Naive thymus-derived CD4-positive, alpha-beta T cell (primary cell): Measurements from ENCODE around the gene BARX2. TPM values are rescaled to one million over a fixed set of nuclear protein-coding genes. Genes with fewer than 3 reads are reported as not detected.
A peak's percentile ranks its signal among the peaks of the same experiment; 100 is the strongest.

Source experiments
- ATAC-seq: fragments of 150-1000 bp; cut with Tn5 transposase; 2 replicates; pipeline ENCODE4 v1.10.0; 2021; ENCODE audit warnings: mild to moderate bottlenecking, moderate library complexity
- CTCF ChIA-PET: fragments of 350-600 bp; sonication (Branson Sonifier 250); formaldehyde crosslinking; loops from one replicate; lab custom pipeline; 2021; ENCODE audit warnings: antibody characterized with exemption; lab: Charles Lee
- POLR2A ChIA-PET: fragments of 350-600 bp; sonication (Branson Sonifier 250); formaldehyde crosslinking; loops from one replicate; lab custom pipeline; 2021; ENCODE audit warnings: antibody characterized with exemption, inconsistent platforms; lab: Charles Lee
- DNase-seq, 9 donors: peaks; one replicate each; pipeline versions ENCODE4 v3.0.0 to v3.0.0-alpha.2; 2020 to 2022; ENCODE audit warnings: mixed read lengths in 1 of 9
- H3K27ac ChIP-seq: one replicate; pipeline ENCODE4 v1.7.0; 2013; ENCODE audit warnings: mild to moderate bottlenecking, low read depth, low read length, moderate library complexity
- H3K27me3 ChIP-seq, 2 donors: one replicate each; pipeline ENCODE4 v1.7.0; 2013; ENCODE audit warnings: low read length in 2 of 2, mild to moderate bottlenecking in 2 of 2, moderate library complexity in 2 of 2; ENCODE audit not compliant: control insufficient read depth in 2 of 2, insufficient read depth in 2 of 2
- H3K36me3 ChIP-seq, 3 experiments: 1 replicate in 2 of 3; 2 replicates in 1 of 3; pipeline ENCODE4 v1.7.0; 2013; ENCODE audit warnings: low read length in 3 of 3, mild to moderate bottlenecking in 3 of 3, moderate library complexity in 1 of 3; ENCODE audit not compliant: insufficient read depth in 3 of 3, control insufficient read depth in 2 of 3
- H3K4me1 ChIP-seq, 2 donors: one replicate each; pipeline ENCODE4 v1.7.0; 2013; ENCODE audit warnings: low read length in 2 of 2, mild to moderate bottlenecking in 2 of 2, moderate library complexity in 1 of 2; ENCODE audit not compliant: control insufficient read depth in 2 of 2, insufficient read depth in 2 of 2
- H3K4me3 ChIP-seq: 2 replicates; pipeline ENCODE4 v1.7.0; 2013; ENCODE audit warnings: mild to moderate bottlenecking, low read length
- H3K9me3 ChIP-seq, 3 experiments: 1 replicate in 2 of 3; 2 replicates in 1 of 3; pipeline ENCODE4 v1.7.0; 2013; ENCODE audit warnings: low read length in 3 of 3; ENCODE audit not compliant: control insufficient read depth in 2 of 3
- H3K27ac Mint-ChIP-seq, 9 donors: one replicate each; pipeline ENCODE4 v1.8.0; 2020 to 2022; ENCODE audit warnings: mixed read lengths in 9 of 9, mild to moderate bottlenecking in 8 of 9, moderate library complexity in 5 of 9, inconsistent platforms in 2 of 9
- H3K27me3 Mint-ChIP-seq, 5 donors: one replicate each; pipeline ENCODE4 v1.8.0; 2021 to 2022; ENCODE audit warnings: mixed read lengths in 5 of 5, mild to moderate bottlenecking in 1 of 5
- H3K36me3 Mint-ChIP-seq, 5 donors: one replicate each; pipeline ENCODE4 v1.8.0; 2020 to 2022; ENCODE audit warnings: mixed read lengths in 5 of 5, mild to moderate bottlenecking in 3 of 5, inconsistent platforms in 1 of 5
- H3K4me1 Mint-ChIP-seq, 7 donors: one replicate each; pipeline ENCODE4 v1.8.0; 2020 to 2022; ENCODE audit warnings: mixed read lengths in 7 of 7, mild to moderate bottlenecking in 3 of 7, inconsistent platforms in 1 of 7
- H3K4me3 Mint-ChIP-seq, 10 donors: one replicate each; pipeline ENCODE4 v1.8.0; 2020 to 2022; ENCODE audit warnings: mild to moderate bottlenecking in 10 of 10, mixed read lengths in 10 of 10, moderate library complexity in 6 of 10, inconsistent platforms in 2 of 10
- H3K9me3 Mint-ChIP-seq, 11 donors: one replicate each; pipeline ENCODE4 v1.8.0; 2020 to 2022; ENCODE audit warnings: mixed read lengths in 11 of 11, mild to moderate bottlenecking in 4 of 11, inconsistent platforms in 1 of 11, moderate library complexity in 1 of 11
- intact Hi-C, 2 donors: fragments of 100-400 bp; cut with micrococcal nuclease; formaldehyde crosslinking; loops; one replicate each; pipeline ENCODE4 v1.15.1; 2023
- polyA plus RNA-seq, 2 donors: library from polyadenylated mRNA; unstranded; fragments of 300-500 nt; fragmentation: Illumina TruSeq; gene quantifications; one replicate each; pipeline ENCODE4 v1.2.3, GENCODE V29; 2021
- total RNA-seq, 6 experiments: library from RNA in 5 of 6; stranded (reverse) in 5 of 6; gene quantifications; 1 replicate in 5 of 6; 2 replicates in 1 of 6; pipeline ENCODE4 v1.2.3 and lab custom pipeline; 2021 to 2026

The BARX2 gene
- total and polyA plus RNA-seq, 7 experiments from 2014 or later, result 0.44 TPM; not detected in 6

- Histone ChIP-seq H3K27me3 (no peaks in the 10 kb centered on the region), H3K36me3 (no peaks in the 10 kb centered on the region), H3K4me3 (no peak overlapping the region), H3K4me1 (no peaks in the 10 kb centered on the region), H3K27ac (no peak overlapping the region), H3K9me3 (no peaks in the 10 kb centered on the region)
- peaks cover 0 to 2% (median 0%) of the 10 kb centered on the region in 11 donors for H3K9me3 Mint-ChIP-seq
- POLR2A ChIA-PET, result no interaction called here
- H3K36me3 Mint-ChIP-seq, result no peaks in the 10 kb centered on the region
- peaks cover 0 to 31% (median 11%) of the 10 kb centered on the region in 5 donors for H3K27me3 Mint-ChIP-seq
- H3K4me3 Mint-ChIP-seq, result no peak overlapping the region
- ATAC-seq, result no peak
- H3K27ac Mint-ChIP-seq, result no peak overlapping the region
- no peaks in the 10 kb centered on the region for H3K4me1 Mint-ChIP-seq
- peak in 1 of 9 donors; percentile 34 for DNase-seq
- intact Hi-C loops, result no loop called here
- CTCF ChIA-PET, result no interaction called here
These were observed 33.3 kb downstream of the BARX2 start for GRCh38 chr11:129408865-129409444.

DNA sequence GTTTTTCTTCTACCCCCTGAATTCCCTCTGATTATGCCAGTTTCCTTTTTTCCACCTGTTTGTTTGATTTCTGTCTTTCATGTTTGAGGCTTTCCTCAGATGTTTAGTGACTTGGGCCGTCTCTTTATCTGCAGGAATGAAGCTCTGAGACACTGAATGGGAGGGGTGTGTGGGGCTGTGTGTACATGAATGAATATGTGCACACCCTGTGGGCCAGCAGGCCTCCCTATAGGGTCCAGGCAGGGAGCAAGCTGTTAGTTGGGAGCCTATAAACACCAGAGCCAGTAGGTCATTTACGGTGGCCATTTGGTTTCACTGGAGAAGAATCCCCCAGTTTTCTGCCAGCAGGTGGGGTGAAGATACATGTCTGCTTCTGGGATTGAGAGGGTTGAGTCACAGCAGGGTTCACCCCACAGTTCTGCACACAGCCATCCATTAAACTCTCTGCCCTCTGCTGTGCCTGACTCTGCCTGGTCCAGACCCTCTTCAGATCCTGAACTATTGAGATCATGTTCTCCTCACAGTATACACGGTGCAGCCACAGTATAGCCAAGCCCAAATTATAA lies 34.8 kb downstream of the BARX2 start:
- H3K27me3 Mint-ChIP-seq, result peaks cover 0 to 25% (median 10%) of the 10 kb centered on the region in 5 donors
- intact Hi-C loops, result no loop called here

GRCh38 chr11:129412494-129412893 lies 36.8 kb downstream of the BARX2 start:
- H3K4me1 ChIP-seq, result no peaks in the 10 kb centered on the region

More for the DNA sequence above, 34.8 kb downstream of the BARX2 start:
- ChIA-PET POLR2A (no interaction called here), CTCF (interaction anchor here (1.0 kb wide), 1 partner anchor 21 kb away, joined by 3 read pairs; no protein-coding TSS in a partner anchor)
- no peaks in the 10 kb centered on the region for H3K27me3 ChIP-seq
- no peaks in the 10 kb centered on the region for H3K36me3 Mint-ChIP-seq
- H3K9me3 Mint-ChIP-seq, result peaks cover 0 to 2% (median 0%) of the 10 kb centered on the region in 11 donors
- H3K4me3 ChIP-seq, result no peak overlapping the region
- H3K4me3 Mint-ChIP-seq, result no peak overlapping the region
- ATAC-seq, result no peak
- H3K27ac ChIP-seq, result no peak overlapping the region
- no peak for DNase-seq
- no peaks in the 10 kb centered on the region for H3K4me1 Mint-ChIP-seq
- H3K36me3 ChIP-seq, result no peaks in the 10 kb centered on the region
- H3K4me1 ChIP-seq, result no peaks in the 10 kb centered on the region
- no peak overlapping the region for H3K27ac Mint-ChIP-seq
- no peaks in the 10 kb centered on the region for H3K9me3 ChIP-seq

DNA sequence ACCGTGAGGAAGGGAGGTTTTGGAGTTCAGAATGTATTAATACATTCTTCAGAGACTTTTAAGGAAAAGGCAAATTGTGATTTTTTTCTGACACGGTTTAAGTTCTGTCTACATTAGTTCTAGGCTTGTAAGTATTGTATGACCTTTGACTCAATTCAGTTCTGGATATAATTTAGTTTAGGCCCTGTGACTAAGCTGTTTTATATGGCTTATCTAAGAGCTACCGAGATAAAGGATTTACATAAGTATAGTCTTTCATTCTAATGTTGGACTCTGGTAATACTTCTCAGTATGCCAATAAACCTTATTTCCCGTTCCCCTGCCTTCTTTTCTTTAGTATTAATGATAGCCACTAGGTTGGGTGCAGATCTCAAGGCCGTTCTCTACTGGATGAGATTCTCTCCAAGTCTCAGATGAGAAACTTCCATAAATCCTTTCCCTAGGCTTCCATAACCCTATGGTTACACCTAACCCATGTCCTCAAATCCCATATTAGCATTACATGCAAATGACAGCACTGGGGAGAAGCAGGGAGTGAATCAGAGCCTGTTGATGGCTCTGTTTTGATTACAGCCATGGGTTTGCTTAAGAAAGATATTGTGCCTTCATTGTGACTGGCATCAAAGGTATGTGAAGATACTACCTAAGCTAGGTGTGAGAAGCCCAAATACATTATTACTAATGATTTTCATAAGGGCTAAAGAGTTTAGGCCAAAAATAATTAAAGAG lies 38.7 kb downstream of the BARX2 start:
- H3K36me3 ChIP-seq, result no peaks in the 10 kb centered on the region
- H3K4me1 ChIP-seq, result no peaks in the 10 kb centered on the region
- H3K4me3 Mint-ChIP-seq, result no peak overlapping the region
- DNase-seq (no peak), ATAC-seq (no peak)
- POLR2A ChIA-PET, result no interaction called here
- no peaks in the 10 kb centered on the region for H3K9me3 ChIP-seq
- H3K27ac Mint-ChIP-seq, result no peak overlapping the region
- intact Hi-C loops, result no loop called here
- H3K4me1 Mint-ChIP-seq, result peaks cover 0 to 17% (median 0%) of the 10 kb centered on the region in 7 donors
- peaks cover 0 to 5% (median 0%) of the 10 kb centered on the region in 5 donors for H3K27me3 Mint-ChIP-seq
- peaks cover 0 to 2% (median 0%) of the 10 kb centered on the region in 11 donors for H3K9me3 Mint-ChIP-seq
- no peaks in the 10 kb centered on the region for H3K27me3 ChIP-seq
- no peaks in the 10 kb centered on the region for H3K36me3 Mint-ChIP-seq
- CTCF ChIA-PET, result interaction anchor here (0.6 kb wide), 1 partner anchor 240 kb away, joined by 3 read pairs; no protein-coding TSS in a partner anchor
- no peak overlapping the region for H3K4me3 ChIP-seq
- no peak overlapping the region for H3K27ac ChIP-seq

More at GRCh38 chr11:129412494-129412893, 36.8 kb downstream of the BARX2 start:
- Mint-ChIP-seq H3K9me3 (peaks cover 0 to 2% (median 0%) of the 10 kb centered on the region in 11 donors), H3K4me1 (peaks cover 0 to 4% (median 0%) of the 10 kb centered on the region in 7 donors), H3K27me3 (peaks cover 0 to 10% (median 4%) of the 10 kb centered on the region in 5 donors), H3K4me3 (no peak overlapping the region), H3K27ac (no peak overlapping the region), H3K36me3 (no peaks in the 10 kb centered on the region)
- POLR2A ChIA-PET, result no interaction called here
- CTCF ChIA-PET, result no interaction called here
- no peak overlapping the region for H3K27ac ChIP-seq
- no peaks in the 10 kb centered on the region for H3K36me3 ChIP-seq
- no peaks in the 10 kb centered on the region for H3K9me3 ChIP-seq
- ATAC-seq, result no peak
- no peak for DNase-seq
- H3K4me3 ChIP-seq, result no peak overlapping the region
- H3K27me3 ChIP-seq, result no peaks in the 10 kb centered on the region
- intact Hi-C loops, result no loop called here

- Histone ChIP-seq H3K27me3 (no peaks in the 10 kb centered on the region), H3K36me3 (no peaks in the 10 kb centered on the region), H3K9me3 (no peaks in the 10 kb centered on the region), H3K27ac (no peak overlapping the region), H3K4me3 (no peak overlapping the region), H3K4me1 (no peaks in the 10 kb centered on the region)
- Mint-ChIP-seq H3K27me3 (no peaks in the 10 kb centered on the region), H3K9me3 (peaks cover 0 to 2% (median 0%) of the 10 kb centered on the region in 11 donors), H3K4me1 (peaks cover 0 to 17% (median 0%) of the 10 kb centered on the region in 7 donors), H3K27ac (no peak overlapping the region), H3K4me3 (no peak overlapping the region), H3K36me3 (no peaks in the 10 kb centered on the region)
- DNase-seq (no peak), ATAC-seq (no peak)
- ChIA-PET POLR2A (no interaction called here), CTCF (no interaction called here)
- intact Hi-C loops, result no loop called here
These were observed 40.6 kb downstream of the BARX2 start for GRCh38 chr11:129416080-129416820.

DNA sequence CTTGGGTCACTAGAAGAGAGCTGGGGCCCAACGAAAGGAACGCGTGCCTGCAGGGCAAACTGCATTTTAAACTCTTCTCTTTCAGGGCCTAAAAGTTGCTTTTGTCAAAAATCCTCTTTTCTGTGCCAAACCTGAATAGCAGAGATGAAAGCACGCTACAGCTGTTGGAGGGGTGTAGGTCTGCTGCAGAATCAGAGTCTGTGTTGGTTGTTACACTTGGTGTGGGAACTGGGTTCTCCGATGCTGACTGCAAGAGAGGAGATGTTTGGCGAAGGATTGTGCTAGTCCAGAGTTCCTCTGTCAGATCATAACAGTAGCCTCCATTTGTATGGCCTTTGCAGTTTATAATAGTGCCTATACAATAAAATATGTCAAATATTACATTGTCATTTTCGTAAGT lies 41.8 kb downstream of the BARX2 start:
- H3K9me3 Mint-ChIP-seq, result peaks cover 0 to 2% (median 0%) of the 10 kb centered on the region in 11 donors
- no peak overlapping the region for H3K27ac Mint-ChIP-seq
- CTCF ChIA-PET, result no interaction called here

More for the DNA sequence above, 41.8 kb downstream of the BARX2 start:
- peaks cover 0 to 17% (median 0%) of the 10 kb centered on the region in 7 donors for H3K4me1 Mint-ChIP-seq
- H3K27me3 ChIP-seq, result no peaks in the 10 kb centered on the region
- ATAC-seq (no peak), DNase-seq (no peak)
- no peaks in the 10 kb centered on the region for H3K36me3 Mint-ChIP-seq
- H3K27me3 Mint-ChIP-seq, result no peaks in the 10 kb centered on the region
- intact Hi-C loops, result no loop called here
- H3K4me3 ChIP-seq, result no peak overlapping the region
- H3K36me3 ChIP-seq, result no peaks in the 10 kb centered on the region
- H3K4me3 Mint-ChIP-seq, result no peak overlapping the region
- H3K4me1 ChIP-seq, result no peaks in the 10 kb centered on the region
- no peak overlapping the region for H3K27ac ChIP-seq
- no peaks in the 10 kb centered on the region for H3K9me3 ChIP-seq
- POLR2A ChIA-PET, result no interaction called here
